Neural cell (in vitro differentiated cells): ENCODE results near the gene EFEMP1.

Experiments used
- EP300 ChIP-seq: fragments of 450-650 bp; conservative IDR thresholded peaks from 2 replicates; pipeline ENCODE4 v1.6.1; 2014; ENCODE audit warnings: antibody characterized with exemption, mild to moderate bottlenecking, moderate library complexity; ENCODE audit not compliant: poor library complexity, severe bottlenecking
- EZH2 ChIP-seq: fragments of 200-600, 300-800 bp; shearing (Covaris generic), sonication (generic); IDR thresholded peaks from 2 replicates; pipeline ENCODE4 v1.6.1; 2014; ENCODE audit warnings: antibody characterized with exemption, low read length, borderline replicate concordance, mild to moderate bottlenecking; ENCODE audit not compliant: insufficient read depth, poor library complexity, severe bottlenecking
- MXI1 ChIP-seq: fragments of 450-650 bp; conservative IDR thresholded peaks from 2 replicates; pipeline ENCODE4 v1.6.1; 2014; ENCODE audit warnings: antibody characterized with exemption, mild to moderate bottlenecking; ENCODE audit not compliant: poor library complexity, severe bottlenecking
- POLR2AphosphoS5 ChIP-seq: IDR thresholded peaks from 2 replicates; pipeline ENCODE4 v1.6.1; 2012
- RAD21 ChIP-seq: fragments of 450-650 bp; conservative IDR thresholded peaks from 2 replicates; pipeline ENCODE4 v1.6.1; 2014; ENCODE audit warnings: antibody characterized with exemption, mild to moderate bottlenecking, moderate library complexity
- SMC3 ChIP-seq: fragments of 450-650 bp; conservative IDR thresholded peaks from 2 replicates; pipeline ENCODE4 v1.6.1; 2014; ENCODE audit warnings: antibody characterized with exemption, mild to moderate bottlenecking, moderate library complexity; ENCODE audit not compliant: poor library complexity
- TAF1 ChIP-seq: IDR thresholded peaks from 2 replicates; pipeline ENCODE4 v1.6.1; 2012; ENCODE audit warnings: low read depth
- TF ChIP-seq, protein P1 (sequence below): fragments of 450-650 bp; IDR thresholded peaks from 2 replicates; pipeline ENCODE4 v1.5.1; 2014; ENCODE audit warnings: antibody characterized with exemption, mild to moderate bottlenecking, moderate library complexity; ENCODE audit not compliant: poor library complexity, severe bottlenecking
- TF ChIP-seq, protein P2 (sequence below): IDR thresholded peaks from 2 replicates; pipeline ENCODE4 v1.6.1; 2012; ENCODE audit warnings: borderline replicate concordance

DNA sequence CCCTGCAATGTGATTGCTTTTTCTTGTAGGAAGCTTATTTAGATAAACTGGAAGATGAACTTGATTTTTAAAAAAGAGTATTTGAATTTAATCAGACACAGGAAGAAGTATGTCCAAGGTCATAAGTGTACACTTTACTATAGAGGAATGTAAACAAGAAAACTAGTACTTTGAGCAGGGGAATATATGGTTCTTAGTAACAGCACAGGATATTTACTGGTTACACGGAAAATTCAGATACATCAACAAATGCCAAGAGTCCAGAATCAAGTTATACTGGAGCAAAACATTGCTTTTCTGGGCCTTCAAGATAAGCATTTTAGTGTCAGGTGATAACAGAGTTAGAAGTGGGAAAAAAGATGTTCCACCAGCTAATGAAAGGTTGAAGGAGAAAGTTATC lies 75.5 kb downstream of the EFEMP1 start:
- TF ChIP-seq, protein P1, sequence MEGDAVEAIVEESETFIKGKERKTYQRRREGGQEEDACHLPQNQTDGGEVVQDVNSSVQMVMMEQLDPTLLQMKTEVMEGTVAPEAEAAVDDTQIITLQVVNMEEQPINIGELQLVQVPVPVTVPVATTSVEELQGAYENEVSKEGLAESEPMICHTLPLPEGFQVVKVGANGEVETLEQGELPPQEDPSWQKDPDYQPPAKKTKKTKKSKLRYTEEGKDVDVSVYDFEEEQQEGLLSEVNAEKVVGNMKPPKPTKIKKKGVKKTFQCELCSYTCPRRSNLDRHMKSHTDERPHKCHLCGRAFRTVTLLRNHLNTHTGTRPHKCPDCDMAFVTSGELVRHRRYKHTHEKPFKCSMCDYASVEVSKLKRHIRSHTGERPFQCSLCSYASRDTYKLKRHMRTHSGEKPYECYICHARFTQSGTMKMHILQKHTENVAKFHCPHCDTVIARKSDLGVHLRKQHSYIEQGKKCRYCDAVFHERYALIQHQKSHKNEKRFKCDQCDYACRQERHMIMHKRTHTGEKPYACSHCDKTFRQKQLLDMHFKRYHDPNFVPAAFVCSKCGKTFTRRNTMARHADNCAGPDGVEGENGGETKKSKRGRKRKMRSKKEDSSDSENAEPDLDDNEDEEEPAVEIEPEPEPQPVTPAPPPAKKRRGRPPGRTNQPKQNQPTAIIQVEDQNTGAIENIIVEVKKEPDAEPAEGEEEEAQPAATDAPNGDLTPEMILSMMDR: no peak
- TF ChIP-seq RAD21: no peak
- TF ChIP-seq EZH2: no peak
- no peak for TF ChIP-seq POLR2AphosphoS5
- TF ChIP-seq TAF1: no peak
- TF ChIP-seq, protein P2, sequence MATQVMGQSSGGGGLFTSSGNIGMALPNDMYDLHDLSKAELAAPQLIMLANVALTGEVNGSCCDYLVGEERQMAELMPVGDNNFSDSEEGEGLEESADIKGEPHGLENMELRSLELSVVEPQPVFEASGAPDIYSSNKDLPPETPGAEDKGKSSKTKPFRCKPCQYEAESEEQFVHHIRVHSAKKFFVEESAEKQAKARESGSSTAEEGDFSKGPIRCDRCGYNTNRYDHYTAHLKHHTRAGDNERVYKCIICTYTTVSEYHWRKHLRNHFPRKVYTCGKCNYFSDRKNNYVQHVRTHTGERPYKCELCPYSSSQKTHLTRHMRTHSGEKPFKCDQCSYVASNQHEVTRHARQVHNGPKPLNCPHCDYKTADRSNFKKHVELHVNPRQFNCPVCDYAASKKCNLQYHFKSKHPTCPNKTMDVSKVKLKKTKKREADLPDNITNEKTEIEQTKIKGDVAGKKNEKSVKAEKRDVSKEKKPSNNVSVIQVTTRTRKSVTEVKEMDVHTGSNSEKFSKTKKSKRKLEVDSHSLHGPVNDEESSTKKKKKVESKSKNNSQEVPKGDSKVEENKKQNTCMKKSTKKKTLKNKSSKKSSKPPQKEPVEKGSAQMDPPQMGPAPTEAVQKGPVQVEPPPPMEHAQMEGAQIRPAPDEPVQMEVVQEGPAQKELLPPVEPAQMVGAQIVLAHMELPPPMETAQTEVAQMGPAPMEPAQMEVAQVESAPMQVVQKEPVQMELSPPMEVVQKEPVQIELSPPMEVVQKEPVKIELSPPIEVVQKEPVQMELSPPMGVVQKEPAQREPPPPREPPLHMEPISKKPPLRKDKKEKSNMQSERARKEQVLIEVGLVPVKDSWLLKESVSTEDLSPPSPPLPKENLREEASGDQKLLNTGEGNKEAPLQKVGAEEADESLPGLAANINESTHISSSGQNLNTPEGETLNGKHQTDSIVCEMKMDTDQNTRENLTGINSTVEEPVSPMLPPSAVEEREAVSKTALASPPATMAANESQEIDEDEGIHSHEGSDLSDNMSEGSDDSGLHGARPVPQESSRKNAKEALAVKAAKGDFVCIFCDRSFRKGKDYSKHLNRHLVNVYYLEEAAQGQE: no peak
- TF ChIP-seq EP300: no peak
- no peak for TF ChIP-seq MXI1
- no peak for TF ChIP-seq SMC3
